GM19324 (cell line): ENCODE results near the gene ATG2A.

Experiments used
- ATAC-seq: cut with Tn5 transposase; IDR thresholded peaks from one replicate; pipeline ENCODE4 v1.9.1; 2021; ENCODE audit warnings: mild to moderate bottlenecking, moderate library complexity; ENCODE audit not compliant: unreplicated experiment, low FRiP score

The ATG2A gene

DNA sequence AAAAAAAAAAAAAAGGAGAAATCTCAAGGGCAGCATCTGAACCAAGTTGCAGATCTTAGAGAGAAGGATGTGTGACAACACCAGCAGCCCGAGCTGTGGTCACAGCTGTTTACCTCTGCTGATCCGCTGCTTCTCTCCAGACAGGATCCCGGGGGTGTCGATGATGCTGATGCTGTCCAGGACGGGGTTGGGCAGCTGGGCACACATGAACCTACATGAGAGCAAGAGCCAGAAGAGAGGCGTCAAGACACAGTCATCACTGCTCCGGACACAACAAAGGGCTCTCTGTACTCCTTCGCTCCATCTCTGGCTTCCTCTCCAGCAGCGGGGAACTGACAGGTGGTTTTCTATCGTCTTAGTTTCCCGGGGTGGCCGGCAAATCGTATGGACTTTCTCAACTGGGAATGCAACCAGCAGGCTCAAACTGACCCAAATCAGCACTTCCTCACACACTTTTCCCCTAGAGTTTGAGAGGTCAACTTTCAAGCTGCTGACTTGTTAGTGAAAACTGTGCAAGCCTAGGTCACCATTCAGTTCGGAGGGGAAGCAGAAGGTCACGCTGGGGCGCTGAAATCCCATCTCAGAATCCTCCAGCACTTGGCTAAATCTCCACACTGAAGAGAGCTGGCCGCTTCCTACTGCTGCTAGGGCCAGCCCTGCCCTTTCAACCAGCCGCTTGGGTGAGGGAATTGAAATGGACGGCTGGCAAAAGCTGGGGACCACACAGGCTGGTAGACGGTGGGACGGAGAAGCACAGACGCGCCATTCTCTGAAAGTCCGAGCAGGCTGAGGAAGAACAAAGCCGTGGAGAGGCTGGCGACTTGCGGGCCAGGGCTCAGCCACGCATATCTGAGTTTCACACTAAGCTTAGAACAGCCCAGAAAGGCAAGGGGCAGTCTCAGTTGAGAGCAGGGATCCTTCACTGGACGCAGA is 42.4 kb downstream of the ATG2A start:
- ATAC-seq, result no peak

DNA sequence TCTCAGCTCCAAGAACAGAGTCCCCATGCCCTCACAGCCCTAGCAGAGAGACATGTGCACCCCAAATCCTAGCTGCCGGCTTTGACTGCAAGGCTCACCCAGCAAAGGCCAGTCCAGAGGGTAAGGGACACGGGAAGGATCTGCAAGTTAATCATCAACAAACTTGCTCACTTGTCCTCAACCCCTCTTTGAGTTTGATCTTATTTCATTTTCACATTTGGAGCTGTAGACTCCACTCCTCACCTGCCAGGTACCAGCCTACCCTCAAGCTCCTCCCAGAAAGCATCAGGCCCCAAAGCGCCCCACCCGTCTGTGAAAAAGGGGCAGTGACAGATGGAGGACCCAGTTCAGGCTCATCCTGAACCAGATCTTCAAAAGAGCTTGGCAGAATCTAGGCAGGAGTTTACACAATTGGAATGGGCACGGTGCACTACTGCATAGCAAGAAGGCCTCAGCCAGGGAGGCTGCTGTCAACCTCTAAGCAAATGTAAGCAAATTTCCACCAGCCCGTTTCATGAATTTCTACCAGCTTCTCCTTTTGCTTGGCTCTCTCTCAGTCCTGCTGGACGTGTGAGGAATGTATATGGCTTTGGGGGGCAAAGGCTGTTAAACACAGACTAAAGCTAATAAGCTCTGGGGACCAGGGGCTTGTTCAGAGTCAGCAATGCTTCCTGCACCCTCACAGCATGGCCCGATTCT is 44.1 kb downstream of the ATG2A start:
- no peak for ATAC-seq

DNA sequence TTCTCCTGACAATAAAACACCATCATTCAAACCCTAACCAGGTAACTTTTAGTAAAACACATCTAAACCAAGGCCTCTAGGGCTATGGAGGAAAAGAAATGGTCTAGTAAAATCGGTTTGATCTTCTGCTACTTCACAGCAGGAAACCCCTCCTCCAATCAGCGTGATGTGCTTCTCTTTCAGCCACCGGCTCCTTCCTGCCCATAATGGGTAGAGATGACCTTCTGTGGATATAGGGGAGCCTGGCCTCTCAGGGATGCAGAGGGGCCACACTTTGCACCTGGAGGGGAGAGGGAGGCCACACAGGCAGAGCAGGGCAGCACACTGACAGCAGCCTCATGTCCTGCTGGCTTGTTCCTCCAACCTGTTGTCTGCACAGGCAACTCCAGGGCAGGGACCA is 45.5 kb downstream of the ATG2A start:
- no peak for ATAC-seq

DNA sequence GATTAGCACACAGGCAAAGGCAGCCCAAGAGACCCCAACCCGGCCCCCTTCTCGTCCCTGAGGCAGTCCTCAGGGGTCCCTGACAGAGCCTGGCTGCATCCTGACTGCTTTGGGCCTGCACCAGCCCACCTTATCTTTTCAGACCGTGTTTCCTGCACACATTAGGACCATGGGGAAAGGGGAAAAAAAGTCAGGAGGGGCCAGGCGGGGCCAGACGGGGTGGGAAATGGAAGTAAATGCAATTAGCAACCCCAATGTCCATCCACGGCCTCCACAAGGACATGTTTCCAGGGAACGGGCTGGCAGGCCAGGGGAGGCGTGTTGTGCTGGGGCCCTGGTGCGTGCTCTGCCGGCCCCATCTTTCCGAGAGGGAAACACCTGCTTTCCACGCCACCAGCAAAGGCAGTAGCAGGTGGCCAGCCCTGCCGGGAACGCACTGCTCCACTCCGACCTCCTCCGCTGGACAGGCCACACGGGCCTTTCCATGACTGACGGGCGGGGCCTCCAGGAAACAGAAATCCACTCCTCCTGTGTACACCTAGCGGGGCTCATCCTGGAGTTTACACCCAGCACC is 46.0 kb downstream of the ATG2A start:
- no peak for ATAC-seq

DNA sequence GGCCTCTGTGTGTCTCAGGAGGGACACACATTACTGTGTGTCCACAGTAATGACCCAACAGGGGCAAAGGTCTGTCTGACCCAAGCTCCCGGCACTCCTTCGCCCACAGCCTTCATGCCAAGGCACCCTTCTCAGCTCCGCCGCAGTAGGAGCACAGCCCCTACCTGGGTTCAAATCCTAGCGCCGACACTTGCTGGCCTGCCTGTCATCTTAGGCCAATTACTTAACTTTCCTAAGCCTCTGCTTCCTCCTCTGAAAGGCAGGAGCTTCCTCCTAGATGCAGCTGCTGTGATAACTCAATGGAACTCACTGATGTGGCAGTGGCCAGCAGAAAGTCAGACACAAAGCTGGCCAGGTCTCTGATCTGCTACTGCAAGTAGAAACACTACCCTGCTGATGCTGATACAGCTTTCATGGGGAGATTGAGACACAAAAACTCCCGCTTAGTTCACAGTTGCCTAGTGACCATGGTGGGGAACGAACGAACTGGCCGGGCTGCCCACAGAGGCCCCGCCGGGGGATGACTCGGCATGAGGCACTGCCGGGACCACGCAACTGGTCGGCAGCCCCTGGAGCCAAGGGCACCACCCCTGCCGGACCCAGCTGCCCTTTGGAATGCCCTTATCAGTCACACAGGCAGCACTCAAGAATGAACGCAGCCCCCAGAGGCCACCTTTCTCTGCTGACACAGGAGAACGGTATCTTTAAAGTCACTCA is 46.7 kb downstream of the ATG2A start:
- ATAC-seq, result no peak

DNA sequence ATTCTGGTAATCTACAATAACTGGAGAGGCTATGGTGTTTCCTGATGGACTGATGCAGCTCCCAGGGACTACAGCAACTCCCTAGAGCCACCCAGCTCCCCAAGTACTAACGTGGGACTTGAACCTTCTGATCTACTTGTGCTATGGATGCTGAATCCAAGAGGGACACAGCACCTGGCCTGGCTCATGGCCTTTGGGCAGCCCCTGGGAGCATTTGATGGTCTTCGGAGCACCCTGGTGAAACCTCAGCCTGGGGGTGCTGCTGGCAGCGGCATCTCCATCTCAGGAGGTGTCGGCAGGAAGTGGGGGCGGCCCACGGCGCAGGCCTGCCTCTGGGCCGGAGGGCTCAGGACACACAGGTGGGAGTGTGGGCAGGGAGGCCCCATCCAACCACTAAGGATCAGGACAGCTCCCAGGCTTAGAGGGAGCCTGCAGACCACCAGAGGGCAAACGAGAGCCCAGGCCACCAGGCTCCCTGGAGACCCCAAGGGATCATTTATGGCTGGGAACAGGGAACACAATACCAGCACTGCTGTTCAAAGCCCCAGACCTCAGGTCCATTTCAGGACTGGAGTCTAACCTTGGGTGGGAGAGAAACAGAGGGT is 47.3 kb downstream of the ATG2A start:
- ATAC-seq, result no peak

DNA sequence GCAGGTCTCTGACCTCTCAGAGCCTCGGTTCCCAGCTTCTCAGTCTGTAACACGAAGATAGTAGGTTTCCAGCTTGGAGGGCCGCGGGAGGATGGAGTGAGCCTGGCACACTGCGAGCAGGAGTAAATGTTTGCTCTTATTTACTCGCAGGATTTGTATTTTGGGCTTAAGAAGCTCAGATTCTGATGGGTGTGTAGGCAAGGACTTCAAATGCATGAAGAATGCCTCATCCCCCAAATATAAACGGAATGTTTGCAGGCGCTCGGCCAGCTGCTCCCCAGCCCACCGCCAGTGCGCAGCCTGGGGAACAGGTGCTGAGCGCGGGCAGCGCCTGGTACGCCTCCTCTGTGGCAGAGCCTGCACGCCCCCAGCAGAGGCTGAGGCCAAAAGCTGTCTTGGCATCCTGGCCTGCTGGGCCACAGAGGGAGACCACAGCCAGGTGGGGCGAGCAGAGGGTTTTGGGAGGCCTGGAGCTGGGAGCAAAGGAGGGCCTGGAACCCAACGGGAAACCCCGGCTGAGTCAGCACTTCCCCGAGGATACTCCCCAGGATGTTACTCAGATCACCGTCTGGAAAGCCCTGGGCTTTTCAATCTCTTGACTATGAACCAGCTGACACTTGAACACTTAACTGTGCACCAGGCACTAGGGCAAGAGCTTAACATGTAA is 48.0 kb downstream of the ATG2A start:
- no peak for ATAC-seq

DNA sequence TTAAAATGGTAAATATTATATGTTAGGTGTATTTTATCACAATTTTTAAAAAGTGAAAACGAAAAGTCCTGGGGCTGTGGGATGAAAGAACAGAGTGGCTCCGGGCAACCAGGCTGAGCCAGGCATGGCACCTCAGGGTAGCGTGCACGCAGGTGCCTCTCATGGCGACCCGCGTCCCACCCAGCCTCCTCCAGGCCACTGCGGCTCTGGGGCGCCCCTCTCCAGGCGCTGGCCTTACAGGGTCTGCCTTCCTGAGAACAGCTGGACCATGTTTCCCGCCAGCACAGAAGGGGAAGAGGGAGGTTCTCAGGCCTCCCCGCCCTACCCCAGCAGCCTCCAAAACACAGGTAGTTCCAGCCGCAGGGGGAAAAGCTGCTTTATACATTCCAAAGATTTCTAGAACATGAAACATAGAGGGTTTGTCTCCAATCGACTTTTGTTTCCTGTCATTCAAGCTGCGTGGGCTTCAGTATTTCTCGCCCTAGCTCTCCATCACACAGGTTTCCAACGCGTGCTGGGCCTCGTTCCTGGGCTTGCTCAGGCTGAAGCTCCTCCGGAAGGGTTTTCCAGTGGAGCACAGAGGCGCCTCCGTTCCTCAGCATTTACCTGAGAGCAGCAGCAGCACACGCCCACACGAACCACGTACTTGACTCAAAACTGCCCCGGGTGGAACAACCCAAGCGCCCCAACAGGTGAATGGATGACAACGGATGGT is 49.1 kb downstream of the ATG2A start:
- ATAC-seq, result no peak

DNA sequence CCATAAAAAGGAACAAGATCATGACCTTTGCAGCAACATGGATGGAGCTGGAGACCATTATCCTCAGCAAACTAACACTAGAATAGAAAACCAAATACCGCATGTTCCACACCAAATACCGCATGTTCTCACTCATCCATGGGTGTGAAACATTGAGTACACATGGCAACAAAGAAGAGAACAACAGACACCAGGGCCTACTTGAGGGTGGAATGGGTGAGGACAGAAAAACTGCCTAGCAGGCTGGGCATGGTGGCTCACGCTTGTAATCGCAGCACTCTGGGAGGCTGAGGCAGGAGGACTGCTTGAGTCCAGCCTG is 50.9 kb downstream of the ATG2A start:
- no peak for ATAC-seq

DNA sequence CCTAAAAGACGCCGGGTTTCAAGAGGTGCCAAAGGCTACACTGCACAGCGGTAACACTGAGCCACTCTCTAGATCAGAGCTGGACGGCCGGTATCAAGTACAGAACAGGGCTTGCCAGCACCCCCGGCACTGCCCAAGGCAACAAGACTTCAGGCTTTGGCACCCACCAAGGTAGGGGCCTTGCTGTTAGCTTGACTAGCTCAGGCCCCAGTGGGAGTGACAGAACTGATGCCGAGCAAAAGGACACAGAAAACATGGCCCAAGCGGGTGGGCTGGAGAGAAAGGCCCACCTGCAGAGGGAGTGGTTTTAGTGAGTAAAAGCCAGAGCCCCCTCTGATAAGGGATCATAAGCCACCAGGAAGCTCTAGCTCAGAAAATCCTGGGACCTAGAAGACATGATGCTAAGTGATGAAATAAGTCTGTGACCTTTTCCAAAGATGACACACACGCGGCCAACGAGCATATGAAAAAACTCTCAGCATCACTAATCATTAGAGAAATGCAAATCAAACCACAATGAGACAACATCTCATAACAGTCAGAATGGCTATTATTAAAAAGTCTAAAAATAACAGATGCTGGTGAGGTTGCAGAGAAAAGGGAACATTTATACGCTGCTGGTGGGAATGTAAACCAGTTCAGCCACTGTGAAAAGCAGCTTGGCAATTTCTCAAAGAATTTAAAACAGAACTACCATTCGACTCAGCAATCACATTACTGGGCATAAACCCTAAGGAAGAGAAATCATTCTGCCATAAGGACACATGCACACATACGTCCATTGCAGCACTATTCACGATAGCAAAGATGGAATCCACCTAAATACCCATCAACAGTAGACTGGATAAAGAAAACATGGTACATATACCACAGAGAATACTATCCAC is 51.5 kb downstream of the ATG2A start:
- peak; percentile 39 for ATAC-seq

DNA sequence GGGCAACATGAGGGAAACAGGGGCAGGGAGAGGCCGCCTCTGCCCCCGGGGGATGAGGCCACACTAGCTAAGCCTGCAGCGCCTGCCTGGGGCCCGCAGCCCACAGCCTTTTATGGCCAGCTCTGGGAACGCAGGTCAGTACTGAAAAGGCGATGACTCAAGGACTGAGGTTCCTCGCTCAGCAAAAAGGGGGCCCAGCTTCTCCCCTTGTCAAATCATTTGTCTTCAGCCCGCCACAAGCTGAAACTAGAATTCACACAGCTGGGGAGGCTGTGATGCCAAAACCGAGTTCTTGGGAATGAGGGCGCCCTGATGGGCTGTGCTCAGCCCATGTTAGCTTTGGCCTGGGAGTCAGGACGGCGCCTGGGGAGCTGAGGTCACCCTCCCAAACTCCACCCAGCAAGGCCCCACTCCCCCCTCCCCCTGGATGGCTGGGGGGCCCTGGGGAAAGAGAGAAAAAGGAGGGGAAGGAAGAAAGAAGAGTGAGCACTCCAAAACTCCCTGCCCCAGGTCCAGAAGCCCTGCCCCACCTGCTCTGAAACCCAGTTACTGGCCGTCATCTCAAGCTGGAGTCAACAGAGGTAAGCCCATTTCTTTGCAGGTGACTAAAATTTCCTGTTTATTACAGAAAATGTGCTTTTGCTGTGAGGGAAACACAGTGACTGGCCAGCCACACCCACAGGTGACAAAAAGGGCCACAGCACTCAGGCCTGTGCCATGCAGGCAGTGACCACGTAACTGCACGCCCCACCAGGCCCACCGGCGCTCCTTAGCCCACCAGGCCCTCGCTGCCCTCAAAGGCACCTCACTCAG is 52.3 kb downstream of the ATG2A start:
- ATAC-seq, result no peak

DNA sequence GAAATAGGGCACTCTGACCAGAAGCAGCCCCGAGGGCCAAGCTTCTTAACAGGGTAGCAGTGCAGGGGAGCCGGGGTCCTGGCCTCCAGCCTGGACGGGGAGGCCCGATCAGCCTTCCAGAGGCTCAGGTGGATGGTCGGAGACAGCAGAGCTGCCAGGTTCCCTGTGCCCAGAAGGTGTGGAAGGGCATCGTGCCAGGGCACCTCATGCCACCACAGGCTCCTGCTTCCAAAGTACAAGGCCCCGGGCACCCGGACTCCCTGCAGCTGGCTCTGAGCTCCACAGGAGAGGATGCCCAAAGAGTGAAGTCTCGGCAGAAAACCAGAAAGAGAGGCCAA is 52.9 kb downstream of the ATG2A start:
- ATAC-seq, result no peak

DNA sequence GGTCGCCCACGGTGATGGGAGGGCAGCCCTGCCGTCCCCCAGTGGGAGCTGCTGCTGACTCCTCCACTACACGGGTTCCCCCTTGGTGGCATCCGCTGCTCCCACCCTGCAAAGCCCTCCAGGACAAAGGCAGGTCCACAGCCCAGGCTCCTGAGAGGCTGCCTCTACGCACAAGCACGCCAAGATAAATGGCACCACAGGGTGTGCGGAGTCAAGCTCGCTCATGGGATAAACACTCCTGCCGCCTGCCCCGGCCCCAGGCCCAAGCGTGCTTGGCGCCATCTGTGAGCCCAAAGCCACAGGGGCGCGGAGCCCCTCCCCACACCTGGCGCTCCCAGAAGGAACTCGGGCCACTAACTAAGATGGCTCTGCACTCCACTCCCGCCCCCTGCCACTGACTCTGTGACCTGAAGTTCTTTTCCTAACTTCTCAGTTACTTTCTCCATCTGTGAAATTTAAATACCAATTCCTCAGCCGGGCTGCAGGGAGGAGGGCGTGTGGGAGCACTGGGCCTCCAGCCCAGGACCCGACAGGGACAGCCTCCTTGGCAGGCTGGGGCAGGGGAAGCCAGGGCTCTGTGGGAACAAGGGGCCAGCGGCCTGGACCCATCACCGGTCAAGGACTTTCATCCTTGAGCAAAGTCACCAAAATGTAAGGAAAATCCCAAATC is 53.5 kb downstream of the ATG2A start:
- no peak for ATAC-seq

DNA sequence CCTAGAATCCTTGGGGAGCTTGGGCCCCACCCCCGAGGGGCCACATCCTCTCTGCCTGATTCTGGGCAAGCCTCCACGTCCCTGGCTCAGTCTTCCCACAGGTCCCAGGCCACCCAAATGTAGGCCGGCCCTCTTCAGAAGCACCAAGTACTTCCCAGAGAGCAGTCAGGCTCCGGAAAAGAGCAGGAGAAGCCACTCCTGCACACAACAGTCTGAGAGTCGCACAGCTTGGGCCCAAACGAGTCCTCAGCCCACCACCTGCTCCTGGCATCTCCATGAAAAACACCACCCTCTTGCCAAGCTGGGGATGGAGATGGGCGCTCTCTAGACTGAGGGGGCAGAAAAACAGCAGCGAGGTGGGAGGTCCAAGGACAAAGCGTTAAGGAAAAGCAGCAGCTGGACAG is 54.0 kb downstream of the ATG2A start:
- ATAC-seq, result no peak

DNA sequence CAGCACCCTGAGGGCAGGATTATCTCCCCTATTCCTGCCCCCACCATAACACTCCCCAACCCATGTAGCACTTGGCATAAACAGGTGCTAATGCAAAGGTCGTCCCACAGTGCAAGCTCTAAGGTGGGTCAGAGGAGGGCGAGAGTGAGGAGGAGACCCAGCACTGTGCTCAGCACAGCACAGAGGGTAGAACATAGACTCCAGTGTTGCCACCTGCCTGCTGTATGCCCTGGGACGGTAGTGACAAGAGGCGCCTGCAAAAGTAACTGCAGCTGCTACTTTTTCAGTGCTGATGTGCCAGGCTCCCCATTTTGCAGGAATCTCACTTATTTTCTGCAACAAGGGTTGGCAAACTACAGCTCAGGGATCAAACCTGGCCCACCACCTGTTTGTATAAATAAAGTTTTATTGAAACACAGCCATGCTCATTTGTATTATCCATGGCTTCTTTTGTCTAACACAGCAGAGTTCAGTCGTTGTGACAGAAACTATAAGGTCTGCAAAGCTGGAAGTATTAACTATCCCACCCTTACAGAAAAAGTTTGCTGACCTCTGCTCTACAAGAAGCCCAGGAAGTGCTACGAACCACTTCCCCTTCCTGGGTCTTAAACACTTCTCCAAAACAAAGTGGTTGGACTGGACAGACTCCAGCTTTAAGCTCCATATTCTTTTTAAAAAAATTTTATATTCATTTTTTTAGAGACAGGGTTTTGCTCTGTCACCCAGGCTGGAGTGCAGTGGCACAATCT is 55.6 kb downstream of the ATG2A start:
- no peak for ATAC-seq

DNA sequence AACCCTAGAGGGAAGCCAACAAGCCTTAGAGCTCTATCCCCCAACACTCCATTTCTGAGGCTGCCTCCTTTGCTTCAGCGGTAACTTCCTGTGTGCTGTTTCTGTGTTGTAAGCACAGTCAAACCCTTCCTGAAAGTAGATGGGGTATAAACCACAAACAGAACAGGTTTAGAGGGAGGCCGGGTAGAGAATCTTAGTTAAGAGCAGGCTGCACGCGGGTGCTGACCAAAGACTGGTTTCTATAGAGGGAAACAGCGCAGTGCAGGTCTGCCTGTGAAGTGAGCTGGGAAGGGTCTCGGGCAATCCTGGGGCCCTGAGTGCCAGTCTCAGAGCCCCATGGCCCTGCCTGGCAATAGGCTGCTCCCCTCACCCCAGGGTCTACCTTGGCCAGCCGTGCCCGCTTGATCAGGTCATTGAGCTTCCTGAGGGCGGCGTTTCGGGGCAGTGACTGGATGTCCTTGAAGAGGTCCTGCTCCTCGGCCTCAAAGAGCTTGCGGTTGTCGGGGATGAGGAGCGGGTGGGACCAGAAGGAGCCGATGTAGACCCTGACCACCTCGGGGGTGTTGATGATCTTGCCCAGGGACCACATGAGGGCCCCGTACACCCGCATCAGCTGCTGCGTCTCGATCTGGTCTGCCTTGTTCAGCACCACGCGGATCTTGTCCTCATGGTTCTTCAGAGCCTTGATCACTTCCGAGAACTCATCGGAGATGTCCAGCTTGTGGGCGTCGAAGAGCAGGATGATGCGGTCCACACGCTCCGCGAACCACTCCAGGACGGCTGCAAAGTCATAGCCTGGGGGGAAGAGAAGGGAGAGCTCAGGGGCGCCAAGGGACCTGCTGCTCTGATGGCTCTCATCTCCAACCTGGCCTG is 57.2 kb downstream of the ATG2A start:
- ATAC-seq, result peak; percentile 73
